Measurements from ENCODE around the gene CAPN5.

GRCh38 chr11:77167791-77168190 is 101.0 kb downstream of the CAPN5 start:
- TF ChIP-seq ATF7 (IDR thresholded peaks at IDR 0.05; ENCODE audit: low read depth): no peak
- no peak for TF ChIP-seq EZH2 (IDR thresholded peaks at IDR 0.05; ENCODE audit: borderline replicate concordance, control insufficient read depth, low read depth, low read length)
- TF ChIP-seq CTCF (IDR thresholded peaks at IDR 0.05 in 2 of 3, conservative IDR thresholded peaks at IDR 0.05 in 1 of 3; ENCODE audit: control insufficient read depth in 2 of 3, extremely low read depth in 1 of 3, insufficient read depth in 1 of 3, low read depth in 3 of 3, low read length in 3 of 3): no peak
- TF ChIP-seq CHD4 (IDR thresholded peaks at IDR 0.05): no peak
- TF ChIP-seq JUND (IDR thresholded peaks at IDR 0.05; ENCODE audit: low read depth, low read length): no peak
- TF ChIP-seq POLR2A (IDR thresholded peaks at IDR 0.05; ENCODE audit: low read depth, low read length): no peak
- no peak for TF ChIP-seq ZNF24 (IDR thresholded peaks at IDR 0.05)
- TF ChIP-seq POLR2AphosphoS5 (IDR thresholded peaks at IDR 0.05; ENCODE audit: low read length): no peak
- TF ChIP-seq ZNF274 (IDR thresholded peaks at IDR 0.05; ENCODE audit: insufficient read depth, insufficient read length): no peak
